Hepatocyte (in vitro differentiated cells): Measurements from ENCODE around the gene ZNF224. TPM values are rescaled to one million over a fixed set of nuclear protein-coding genes. Genes with fewer than 3 reads are reported as not detected.

ENCODE experiments used
- DNase-seq: peaks from one replicate; pipeline ENCODE4 v3.0.0-alpha.2; 2016; ENCODE audit warnings: low spot score
- H2AFZ ChIP-seq: fragments of 200-600 bp; sonication (generic); 2 replicates; pipeline ENCODE4 v1.6.0; 2016; ENCODE audit warnings: antibody characterized with exemption, mild to moderate bottlenecking
- H3K27ac ChIP-seq: fragments of 200-600 bp; sonication (generic); 2 replicates; pipeline ENCODE4 v1.5.1; 2016; ENCODE audit warnings: mild to moderate bottlenecking
- H3K27me3 ChIP-seq: fragments of 200-600 bp; sonication (generic); 2 replicates; pipeline ENCODE4 v1.6.1; 2016
- H3K36me3 ChIP-seq: fragments of 200-600 bp; sonication (generic); replicated peaks from 2 replicates; pipeline ENCODE4 v1.5.1; 2016; ENCODE audit warnings: low read depth; ENCODE audit not compliant: insufficient read depth
- H3K4me1 ChIP-seq: fragments of 200-600 bp; sonication (generic); 2 replicates; pipeline ENCODE4 v1.5.1; 2016; ENCODE audit warnings: mild to moderate bottlenecking, moderate library complexity; ENCODE audit not compliant: insufficient read depth
- H3K4me2 ChIP-seq: fragments of 200-600 bp; sonication (generic); 2 replicates; pipeline ENCODE4 v1.6.0; 2016
- H3K4me3 ChIP-seq: fragments of 200-600 bp; sonication (generic); 2 replicates; pipeline ENCODE4 v1.5.1; 2016; ENCODE audit warnings: mild to moderate bottlenecking
- H3K79me2 ChIP-seq: fragments of 200-600 bp; sonication (generic); 2 replicates; pipeline ENCODE4 v1.6.0; 2017; ENCODE audit warnings: mild to moderate bottlenecking
- H3K9me2 ChIP-seq: fragments of 200-600 bp; sonication (generic); replicated peaks from 2 replicates; pipeline ENCODE4 v1.6.0; 2017; ENCODE audit warnings: mild to moderate bottlenecking; ENCODE audit not compliant: insufficient read depth
- H3K9me3 ChIP-seq: fragments of 200-600 bp; sonication (generic); 2 replicates; pipeline ENCODE4 v1.5.1; 2016; ENCODE audit warnings: low read depth, mild to moderate bottlenecking
- H4K20me1 ChIP-seq: fragments of 200-600 bp; sonication (generic); 2 replicates; pipeline ENCODE4 v1.6.0; 2016; ENCODE audit warnings: mild to moderate bottlenecking; ENCODE audit not compliant: insufficient read depth, poor library complexity, severe bottlenecking
- CTCF ChIP-seq: fragments of 200-600 bp; sonication (generic); IDR thresholded peaks from 2 replicates; pipeline ENCODE4 v1.5.1; 2016; ENCODE audit warnings: antibody characterized with exemption, mild to moderate bottlenecking; ENCODE audit not compliant: poor library complexity
- EZH2 ChIP-seq: fragments of 200-600 bp; sonication (generic); IDR thresholded peaks from 2 replicates; pipeline ENCODE4 v1.6.1; 2016; ENCODE audit warnings: antibody characterized with exemption, mild to moderate bottlenecking, borderline replicate concordance
- EZH2phosphoT487 ChIP-seq: fragments of 200-600 bp; sonication (generic); IDR thresholded peaks from one replicate; pipeline ENCODE4 v1.6.1; 2018; ENCODE audit warnings: antibody characterized with exemption, mild to moderate bottlenecking, low read depth, moderate library complexity; ENCODE audit not compliant: unreplicated experiment, severe bottlenecking
- WGBS: methylation state at CpG from one replicate; pipeline ENCODE4 v1.1.6; 2016; ENCODE audit warnings: low lambda C conversion rate; ENCODE audit errors: missing lambda C conversion rate; 5-methylcytosine and 5-hydroxymethylcytosine counted together
- polyA plus RNA-seq: library from polyadenylated mRNA; unstranded; fragments of >200 nt; fragmentation: Nextera tagmentation; extraction: Ambion mirVana; gene quantifications from 2 replicates; pipeline ENCODE4 v1.2.1, GENCODE V29; 2016
- small RNA-seq: library from RNA; depleted of rRNA; stranded (forward); fragments of <200 nt; gene quantifications from one replicate; pipeline ENCODE3, GENCODE V24; 2014
- total RNA-seq: library from RNA; depleted of rRNA; stranded (reverse); fragments of >200 nt; gene quantifications from 2 replicates; pipeline ENCODE4 v1.2.3, GENCODE V29; 2014

The ZNF224 gene
- total and polyA plus RNA-seq, 2 experiments from 2014 or later, result 17.6 to 24.8 TPM

GRCh38 chr19:44156475-44156874, 62.3 kb downstream of the ZNF224 start:
- H4K20me1 ChIP-seq, result no peaks in the 10 kb centered on the region
- H3K27me3 ChIP-seq, result no peaks in the 10 kb centered on the region
- no peaks in the 10 kb centered on the region for H3K79me2 ChIP-seq
- peaks cover 12% of the 10 kb centered on the region for H3K36me3 ChIP-seq
- no peak overlapping the region for H2AFZ ChIP-seq
- 97% methylated on average over 2 of the region's 2 CpGs for WGBS
- H3K27ac ChIP-seq, result no peak overlapping the region
- no peak overlapping the region for H3K4me2 ChIP-seq
- no peak for TF ChIP-seq EZH2
- no peak for TF ChIP-seq CTCF
- TF ChIP-seq EZH2phosphoT487, result no peak
- peaks cover 25% of the 10 kb centered on the region for H3K9me3 ChIP-seq
- H3K4me1 ChIP-seq, result no peaks in the 10 kb centered on the region
- no peaks in the 10 kb centered on the region for H3K9me2 ChIP-seq
- DNase-seq, result no peak
- H3K4me3 ChIP-seq, result no peak overlapping the region

Small RNAs within 50 kb of the gene (small RNA-seq; reads per million reads assigned to genes)
- not detected for gene RNU6-902P

Other genes with a start within 250 kb of the ZNF224 start
- gene ZNF404, start 210.4 kb upstream of the ZNF224 start, total RNA-seq, result 4.9 and 5.2 TPM in 2 replicates
- 2.7 and 5.8 TPM in 2 replicates for gene ZNF404, start 210.4 kb upstream of the ZNF224 start, polyA plus RNA-seq
- 10.3 and 10.6 TPM in 2 replicates for gene ZNF45, start 159.1 kb upstream of the ZNF224 start, total RNA-seq
- 5.1 and 6.3 TPM in 2 replicates for gene ZNF45, start 159.1 kb upstream of the ZNF224 start, polyA plus RNA-seq
- gene ZNF221, start 143.1 kb upstream of the ZNF224 start, total RNA-seq, result 7.1 and 8.2 TPM in 2 replicates
- 1.1 and 2.7 TPM in 2 replicates for gene ZNF221, start 143.1 kb upstream of the ZNF224 start, polyA plus RNA-seq
- 5.6 and 7.2 TPM in 2 replicates for gene ZNF155, start 110.2 kb upstream of the ZNF224 start, total RNA-seq
- 3.2 and 5.3 TPM in 2 replicates for gene ZNF155, start 110.2 kb upstream of the ZNF224 start, polyA plus RNA-seq
- gene ZNF230, start 91.4 kb upstream of the ZNF224 start, total RNA-seq, result 4.4 and 5.9 TPM in 2 replicates
- 3.7 and 4.3 TPM in 2 replicates for gene ZNF230, start 91.4 kb upstream of the ZNF224 start, polyA plus RNA-seq
- 5.3 and 6.3 TPM in 2 replicates for gene ZNF222, start 69.0 kb upstream of the ZNF224 start, total RNA-seq
- 1.6 and 1.8 TPM in 2 replicates for gene ZNF222, start 69.0 kb upstream of the ZNF224 start, polyA plus RNA-seq
- 12.9 and 14.3 TPM in 2 replicates for gene ZNF223, start 42.3 kb upstream of the ZNF224 start, total RNA-seq
- gene ZNF223, start 42.3 kb upstream of the ZNF224 start, polyA plus RNA-seq, result 3.6 and 5.8 TPM in 2 replicates
- gene ZNF284, start 22.2 kb upstream of the ZNF224 start, total RNA-seq, result 2.6 and 2.9 TPM in 2 replicates
- 0.87 and 1.4 TPM in 2 replicates for gene ZNF284, start 22.2 kb upstream of the ZNF224 start, polyA plus RNA-seq
- 4.1 TPM in 2 replicates for gene ZNF225, start 19.0 kb downstream of the ZNF224 start, total RNA-seq
- 1.2 and 2.9 TPM in 2 replicates for gene ZNF225, start 19.0 kb downstream of the ZNF224 start, polyA plus RNA-seq
- 8.6 and 9.9 TPM in 2 replicates for gene ZNF234, start 47.2 kb downstream of the ZNF224 start, total RNA-seq
- 4.1 and 6.7 TPM in 2 replicates for gene ZNF234, start 47.2 kb downstream of the ZNF224 start, polyA plus RNA-seq
- 22.6 and 30.9 TPM in 2 replicates for gene ZNF226, start 70.7 kb downstream of the ZNF224 start, total RNA-seq
- 30.9 and 31.2 TPM in 2 replicates for gene ZNF226, start 70.7 kb downstream of the ZNF224 start, polyA plus RNA-seq
- 13.6 and 15.4 TPM in 2 replicates for gene ZNF227, start 118.2 kb downstream of the ZNF224 start, total RNA-seq
- gene ZNF227, start 118.2 kb downstream of the ZNF224 start, polyA plus RNA-seq, result 8.2 and 8.6 TPM in 2 replicates
- gene ZNF233, start 165.5 kb downstream of the ZNF224 start, total RNA-seq, result 2.4 and 2.6 TPM in 2 replicates
- gene ZNF233, start 165.5 kb downstream of the ZNF224 start, polyA plus RNA-seq, result 0.66 and 2.8 TPM in 2 replicates
- gene ZNF235, start 210.7 kb downstream of the ZNF224 start, total RNA-seq, result 5.6 and 10.1 TPM in 2 replicates
- gene ZNF235, start 210.7 kb downstream of the ZNF224 start, polyA plus RNA-seq, result 2.7 and 2.8 TPM in 2 replicates